ENCODE results near the gene KIR2DL3. TPM values are rescaled to one million over a fixed set of nuclear protein-coding genes. Genes with fewer than 3 reads are reported as not detected.

The KIR2DL3 gene
- total and polyA plus RNA-seq, 2 of the 13 experiments (the other 11 are each of a cell fraction or from before 2014, with no cell fraction given): not detected

DNA sequence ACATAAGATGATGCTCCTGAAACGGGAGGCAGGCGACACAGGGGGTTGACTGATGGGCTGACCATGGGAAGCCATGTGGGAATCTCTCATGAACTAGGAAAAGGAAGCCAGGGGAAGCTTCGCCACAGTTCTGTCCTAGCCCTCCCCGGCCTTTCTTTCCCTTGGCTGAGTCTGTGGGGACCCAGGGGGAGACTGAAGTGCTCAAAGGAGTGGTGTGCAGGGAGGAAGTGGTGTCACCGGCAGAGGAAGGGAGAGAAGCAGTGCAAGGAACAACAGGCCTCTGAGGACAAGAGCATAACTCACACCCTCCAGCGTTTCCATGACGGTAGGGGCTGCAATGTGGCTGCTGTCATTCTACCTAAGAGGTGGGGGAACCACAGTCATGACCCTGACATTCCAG, 13.0 kb upstream of the KIR2DL3 start:
- Histone ChIP-seq H3K4me1 (ENCODE audit: insufficient read depth, low read length) (no peaks in the 10 kb centered on the region), H3K79me2 (ENCODE audit: insufficient read depth, low read length) (no peaks in the 10 kb centered on the region), H4K20me1 (ENCODE audit: insufficient read depth, low read length) (no peaks in the 10 kb centered on the region), H3K9ac (ENCODE audit: insufficient read depth, low read depth, low read length) (no peak overlapping the region), H3K27me3 (ENCODE audit: control insufficient read depth in 1 of 2, insufficient read depth in 2 of 2, low read length in 2 of 2) (no peaks in the 10 kb centered on the region; a peak in 1 of 5 replicates), H3K27ac (ENCODE audit: extremely low read length, insufficient read depth, low read length) (no peak overlapping the region), H3K4me3 (replicated peaks in 1 of 3; ENCODE audit: insufficient read depth in 1 of 3, low read depth in 2 of 3, low read length in 3 of 3) (no peak overlapping the region), H3K36me3 (replicated peaks in 1 of 2; ENCODE audit: control insufficient read depth in 1 of 2, insufficient read depth in 2 of 2, low read length in 2 of 2) (no peaks in the 10 kb centered on the region), H2AFZ (ENCODE audit: low read length) (no peak overlapping the region), H3K9me3 (ENCODE audit: low read length) (peaks cover 20% of the 10 kb centered on the region), H3K4me2 (ENCODE audit: low read depth, low read length) (no peak overlapping the region)
- TF ChIP-seq ZFP62 (CRISPR knock-in tag; IDR thresholded peaks at IDR 0.05) (no peak), ZNF432 (CRISPR knock-in tag; IDR thresholded peaks at IDR 0.05; ENCODE audit: borderline replicate concordance) (no peak), ZFP1 (CRISPR knock-in tag; IDR thresholded peaks at IDR 0.05) (no peak), JARID2 (CRISPR knock-in tag; IDR thresholded peaks at IDR 0.05; ENCODE audit: insufficient replicate concordance) (no peak), NR2C2 (CRISPR knock-in tag; IDR thresholded peaks at IDR 0.05; ENCODE audit: borderline replicate concordance) (no peak)
- TF ChIP-seq, protein P1, sequence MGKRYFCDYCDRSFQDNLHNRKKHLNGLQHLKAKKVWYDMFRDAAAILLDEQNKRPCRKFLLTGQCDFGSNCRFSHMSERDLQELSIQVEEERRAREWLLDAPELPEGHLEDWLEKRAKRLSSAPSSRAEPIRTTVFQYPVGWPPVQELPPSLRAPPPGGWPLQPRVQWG (CRISPR knock-in tag; IDR thresholded peaks at IDR 0.05; ENCODE audit: borderline replicate concordance, low read depth): no peak
- TF ChIP-seq, protein P2, sequence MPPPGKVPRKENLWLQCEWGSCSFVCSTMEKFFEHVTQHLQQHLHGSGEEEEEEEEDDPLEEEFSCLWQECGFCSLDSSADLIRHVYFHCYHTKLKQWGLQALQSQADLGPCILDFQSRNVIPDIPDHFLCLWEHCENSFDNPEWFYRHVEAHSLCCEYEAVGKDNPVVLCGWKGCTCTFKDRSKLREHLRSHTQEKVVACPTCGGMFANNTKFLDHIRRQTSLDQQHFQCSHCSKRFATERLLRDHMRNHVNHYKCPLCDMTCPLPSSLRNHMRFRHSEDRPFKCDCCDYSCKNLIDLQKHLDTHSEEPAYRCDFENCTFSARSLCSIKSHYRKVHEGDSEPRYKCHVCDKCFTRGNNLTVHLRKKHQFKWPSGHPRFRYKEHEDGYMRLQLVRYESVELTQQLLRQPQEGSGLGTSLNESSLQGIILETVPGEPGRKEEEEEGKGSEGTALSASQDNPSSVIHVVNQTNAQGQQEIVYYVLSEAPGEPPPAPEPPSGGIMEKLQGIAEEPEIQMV (CRISPR knock-in tag; IDR thresholded peaks at IDR 0.05; ENCODE audit: low read depth): no peak
- POLR2A ChIA-PET: no interaction called here
- 31% methylated on average over 6 of the region's 7 CpGs for WGBS (ENCODE audit: low lambda C conversion rate)
- in situ Hi-C loops (cut with HindIII; ENCODE audit: extremely low pct_ligation_motif_present, low pct_unique_long_range_greater_than_20kb) (no loop called here), intact Hi-C loops (cut with micrococcal nuclease; ENCODE audit: unreplicated experiment) (no loop called here)
- DNase-seq (ENCODE audit: low spot score) (no peak), FAIRE-seq (no peak), ATAC-seq (no peak)
- CTCF ChIA-PET (ENCODE audit: low intra/inter-chr PET ratio, low total read pairs): no interaction called here
- no TSS peak for BruUV-seq (replicated peaks)

GRCh38 chr19:54727562-54727961, 10.8 kb upstream of the KIR2DL3 start:
- in situ Hi-C loops (cut with HindIII; ENCODE audit: extremely low pct_ligation_motif_present, low pct_unique_long_range_greater_than_20kb) (no loop called here), intact Hi-C loops (cut with micrococcal nuclease; ENCODE audit: unreplicated experiment) (no loop called here)
- Histone ChIP-seq H3K9ac (ENCODE audit: insufficient read depth, low read depth, low read length) (no peak overlapping the region), H3K36me3 (replicated peaks in 1 of 2; ENCODE audit: control insufficient read depth in 1 of 2, insufficient read depth in 2 of 2, low read length in 2 of 2) (no peaks in the 10 kb centered on the region), H3K9me3 (ENCODE audit: low read length) (no peaks in the 10 kb centered on the region), H3K79me2 (ENCODE audit: insufficient read depth, low read length) (no peaks in the 10 kb centered on the region), H3K4me2 (ENCODE audit: low read depth, low read length) (no peak overlapping the region), H3K4me3 (replicated peaks in 1 of 3; ENCODE audit: insufficient read depth in 1 of 3, low read depth in 2 of 3, low read length in 3 of 3) (no peak overlapping the region), H2AFZ (ENCODE audit: low read length) (no peak overlapping the region), H4K20me1 (ENCODE audit: insufficient read depth, low read length) (no peaks in the 10 kb centered on the region), H3K27ac (ENCODE audit: extremely low read length, insufficient read depth, low read length) (no peak overlapping the region), H3K4me1 (ENCODE audit: insufficient read depth, low read length) (no peaks in the 10 kb centered on the region), H3K27me3 (ENCODE audit: control insufficient read depth in 1 of 2, insufficient read depth in 2 of 2, low read length in 2 of 2) (no peaks in the 10 kb centered on the region; a peak in 1 of 5 replicates)
- ChIA-PET POLR2A (no interaction called here), CTCF (ENCODE audit: low intra/inter-chr PET ratio, low total read pairs) (no interaction called here)
- no peak for ATAC-seq
- WGBS (ENCODE audit: low lambda C conversion rate): 4% methylated on average over 7 of the region's 10 CpGs
- FAIRE-seq: no peak
- DNase-seq (ENCODE audit: low spot score): no peak
- TF ChIP-seq, protein P3, sequence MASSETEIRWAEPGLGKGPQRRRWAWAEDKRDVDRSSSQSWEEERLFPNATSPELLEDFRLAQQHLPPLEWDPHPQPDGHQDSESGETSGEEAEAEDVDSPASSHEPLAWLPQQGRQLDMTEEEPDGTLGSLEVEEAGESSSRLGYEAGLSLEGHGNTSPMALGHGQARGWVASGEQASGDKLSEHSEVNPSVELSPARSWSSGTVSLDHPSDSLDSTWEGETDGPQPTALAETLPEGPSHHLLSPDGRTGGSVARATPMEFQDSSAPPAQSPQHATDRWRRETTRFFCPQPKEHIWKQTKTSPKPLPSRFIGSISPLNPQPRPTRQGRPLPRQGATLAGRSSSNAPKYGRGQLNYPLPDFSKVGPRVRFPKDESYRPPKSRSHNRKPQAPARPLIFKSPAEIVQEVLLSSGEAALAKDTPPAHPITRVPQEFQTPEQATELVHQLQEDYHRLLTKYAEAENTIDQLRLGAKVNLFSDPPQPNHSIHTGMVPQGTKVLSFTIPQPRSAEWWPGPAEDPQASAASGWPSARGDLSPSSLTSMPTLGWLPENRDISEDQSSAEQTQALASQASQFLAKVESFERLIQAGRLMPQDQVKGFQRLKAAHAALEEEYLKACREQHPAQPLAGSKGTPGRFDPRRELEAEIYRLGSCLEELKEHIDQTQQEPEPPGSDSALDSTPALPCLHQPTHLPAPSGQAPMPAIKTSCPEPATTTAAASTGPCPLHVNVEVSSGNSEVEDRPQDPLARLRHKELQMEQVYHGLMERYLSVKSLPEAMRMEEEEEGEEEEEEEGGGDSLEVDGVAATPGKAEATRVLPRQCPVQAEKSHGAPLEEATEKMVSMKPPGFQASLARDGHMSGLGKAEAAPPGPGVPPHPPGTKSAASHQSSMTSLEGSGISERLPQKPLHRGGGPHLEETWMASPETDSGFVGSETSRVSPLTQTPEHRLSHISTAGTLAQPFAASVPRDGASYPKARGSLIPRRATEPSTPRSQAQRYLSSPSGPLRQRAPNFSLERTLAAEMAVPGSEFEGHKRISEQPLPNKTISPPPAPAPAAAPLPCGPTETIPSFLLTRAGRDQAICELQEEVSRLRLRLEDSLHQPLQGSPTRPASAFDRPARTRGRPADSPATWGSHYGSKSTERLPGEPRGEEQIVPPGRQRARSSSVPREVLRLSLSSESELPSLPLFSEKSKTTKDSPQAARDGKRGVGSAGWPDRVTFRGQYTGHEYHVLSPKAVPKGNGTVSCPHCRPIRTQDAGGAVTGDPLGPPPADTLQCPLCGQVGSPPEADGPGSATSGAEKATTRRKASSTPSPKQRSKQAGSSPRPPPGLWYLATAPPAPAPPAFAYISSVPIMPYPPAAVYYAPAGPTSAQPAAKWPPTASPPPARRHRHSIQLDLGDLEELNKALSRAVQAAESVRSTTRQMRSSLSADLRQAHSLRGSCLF (CRISPR knock-in tag; IDR thresholded peaks at IDR 0.05; ENCODE audit: borderline replicate concordance): no peak
- TF ChIP-seq ATM (IDR thresholded peaks at IDR 0.05; ENCODE audit: borderline replicate concordance) (no peak), RARA (CRISPR knock-in tag; IDR thresholded peaks at IDR 0.05) (no peak)
- BruUV-seq (replicated peaks): no TSS peak

Data from HepG2 (cell line).